Measurements from ENCODE around the gene HSFX4.
"Not testable (repeated sequence)": the region's sequence is repeated elsewhere in the genome, so short reads cannot be mapped to it uniquely, and the experiment has no call there.

The HSFX4 gene

DNA sequence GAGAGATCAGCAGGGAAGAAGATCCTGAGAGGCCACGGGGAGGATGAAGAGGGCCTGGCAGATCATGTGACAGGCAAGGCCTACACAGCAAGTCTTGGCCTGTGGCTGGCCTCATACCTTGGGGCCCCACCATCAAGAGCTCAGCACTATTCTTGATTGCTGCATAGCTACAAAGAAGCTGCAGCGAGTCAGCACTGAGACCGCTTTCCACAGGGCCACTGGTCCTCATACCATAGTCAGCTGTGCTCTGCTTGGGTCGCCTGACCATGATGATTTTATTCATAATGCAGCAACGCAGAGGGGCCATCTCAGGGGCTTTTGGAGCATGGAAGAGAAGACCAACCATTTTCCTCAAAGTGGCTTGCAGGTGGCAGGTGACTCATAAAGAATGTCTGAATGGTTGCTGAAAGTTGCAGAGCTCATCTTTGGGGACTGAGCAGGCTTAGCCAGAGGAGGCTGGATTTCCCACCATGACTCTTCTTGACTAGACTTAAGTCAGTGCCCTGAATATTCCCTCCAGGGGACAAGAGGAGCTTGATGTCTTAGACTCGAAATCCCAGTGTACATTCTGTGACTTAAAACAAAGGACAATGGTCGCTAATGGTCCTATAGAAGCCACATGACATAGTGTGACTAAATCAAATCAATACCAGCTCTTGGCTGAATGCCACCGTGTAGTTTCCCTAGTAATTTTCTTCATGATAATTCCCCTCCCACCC is 2.0 kb upstream of the HSFX4 start:
- H3K27me3 ChIP-seq (ENCODE audit: insufficient read depth, low read length); H3K9me3 ChIP-seq (ENCODE audit: low read length); H3K4me3 ChIP-seq (ENCODE audit: low read length); H3K36me3 ChIP-seq (ENCODE audit: insufficient read depth, low read length); H2AFZ ChIP-seq (ENCODE audit: low read depth, low read length); H3K4me1 ChIP-seq (ENCODE audit: insufficient read depth, low read length): not testable (repeated sequence)

- not testable (repeated sequence) for H3K9me3 ChIP-seq (ENCODE audit: low read length); H3K4me3 ChIP-seq (ENCODE audit: low read length); H3K36me3 ChIP-seq (ENCODE audit: insufficient read depth, low read length); H3K27me3 ChIP-seq (ENCODE audit: insufficient read depth, low read length); H2AFZ ChIP-seq (ENCODE audit: low read depth, low read length); H3K4me1 ChIP-seq (ENCODE audit: insufficient read depth, low read length)
Measured at GRCh38 chrX:149927964-149928258, 1.5 kb upstream of the HSFX4 start.

- H3K36me3 ChIP-seq (ENCODE audit: insufficient read depth, low read length); H3K4me3 ChIP-seq (ENCODE audit: low read length); H3K4me1 ChIP-seq (ENCODE audit: insufficient read depth, low read length); H3K9me3 ChIP-seq (ENCODE audit: low read length); H2AFZ ChIP-seq (ENCODE audit: low read depth, low read length); H3K27me3 ChIP-seq (ENCODE audit: insufficient read depth, low read length): not testable (repeated sequence)
Measured at GRCh38 chrX:149928635-149929034, 738 bp upstream of the HSFX4 start.

DNA sequence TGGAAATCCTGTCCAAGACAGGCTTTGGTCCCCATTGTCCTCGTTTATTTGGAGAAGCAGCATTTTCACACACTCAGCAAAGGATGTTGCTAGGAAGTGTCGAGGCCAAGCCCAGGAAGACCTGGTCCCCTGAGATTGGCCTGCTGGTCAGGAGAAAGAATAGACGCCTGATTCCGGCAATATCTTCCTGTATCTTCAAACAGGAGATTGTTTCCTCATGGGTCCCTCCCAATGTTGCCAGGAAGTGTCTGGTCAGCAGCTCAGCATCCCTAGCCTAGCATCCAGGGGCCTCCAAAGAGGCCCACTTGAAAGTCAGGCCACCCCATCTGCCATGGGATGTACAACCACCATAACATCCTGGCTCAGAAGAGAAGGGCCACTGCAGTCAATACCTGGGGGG is 2.0 kb downstream of the HSFX4 start:
- H3K36me3 ChIP-seq (ENCODE audit: insufficient read depth, low read length); H3K4me1 ChIP-seq (ENCODE audit: insufficient read depth, low read length); H3K4me3 ChIP-seq (ENCODE audit: low read length): not testable (repeated sequence)

DNA sequence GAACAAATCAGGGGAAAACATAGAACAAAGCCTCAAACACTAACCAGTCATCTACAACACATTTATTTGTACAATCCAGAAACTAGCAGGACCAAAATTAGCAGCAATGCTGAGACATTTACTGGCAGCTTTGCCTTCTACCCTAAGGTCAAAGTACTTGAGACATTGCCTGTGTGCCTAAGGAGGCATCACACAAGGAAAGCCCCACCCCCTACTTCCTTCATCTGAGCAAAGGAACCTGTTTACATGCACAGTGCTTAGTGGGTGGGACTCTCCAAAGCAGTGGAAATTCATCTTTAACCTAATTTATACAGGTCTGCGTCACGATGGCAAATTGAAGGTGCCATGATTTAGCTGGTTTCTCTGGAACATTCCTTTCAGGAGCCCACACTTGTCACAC is 2.8 kb downstream of the HSFX4 start:
- H3K4me3 ChIP-seq (ENCODE audit: low read length); H3K9me3 ChIP-seq (ENCODE audit: low read length); H3K27me3 ChIP-seq (ENCODE audit: insufficient read depth, low read length); H2AFZ ChIP-seq (ENCODE audit: low read depth, low read length); H3K36me3 ChIP-seq (ENCODE audit: insufficient read depth, low read length); H3K4me1 ChIP-seq (ENCODE audit: insufficient read depth, low read length): not testable (repeated sequence)

More for the DNA sequence above, 2.0 kb downstream of the HSFX4 start:
- not testable (repeated sequence) for H2AFZ ChIP-seq (ENCODE audit: low read depth, low read length); H3K27me3 ChIP-seq (ENCODE audit: insufficient read depth, low read length); H3K9me3 ChIP-seq (ENCODE audit: low read length)

- H3K4me1 ChIP-seq (ENCODE audit: insufficient read depth, low read length); H3K27me3 ChIP-seq (ENCODE audit: insufficient read depth, low read length); H2AFZ ChIP-seq (ENCODE audit: low read depth, low read length); H3K4me3 ChIP-seq (ENCODE audit: low read length); H3K36me3 ChIP-seq (ENCODE audit: insufficient read depth, low read length); H3K9me3 ChIP-seq (ENCODE audit: low read length): not testable (repeated sequence)
Measured at GRCh38 chrX:149932970-149933369, 3.6 kb downstream of the HSFX4 start.

DNA sequence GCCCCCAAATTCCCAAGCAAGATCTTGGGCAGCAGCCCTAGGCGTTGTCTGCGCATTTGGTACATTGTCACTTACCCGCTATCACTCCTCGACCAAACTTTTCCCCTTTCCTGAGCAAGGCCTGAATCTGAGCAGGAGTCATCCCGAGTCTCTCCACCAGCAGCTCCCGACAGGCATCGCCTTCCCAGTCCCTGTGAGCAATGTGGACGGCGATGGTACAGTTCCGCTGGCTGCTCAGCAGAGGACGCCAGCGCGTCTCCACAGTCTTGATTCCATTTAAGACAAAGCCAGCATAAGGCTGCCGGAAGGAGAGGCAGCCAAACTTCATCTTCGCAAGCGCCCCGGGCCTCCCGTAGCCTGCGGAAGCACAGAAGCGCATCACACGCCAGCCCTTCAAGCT is 4.2 kb downstream of the HSFX4 start:
- not testable (repeated sequence) for H3K4me3 ChIP-seq (ENCODE audit: low read length); H3K4me1 ChIP-seq (ENCODE audit: insufficient read depth, low read length); H2AFZ ChIP-seq (ENCODE audit: low read depth, low read length); H3K9me3 ChIP-seq (ENCODE audit: low read length); H3K27me3 ChIP-seq (ENCODE audit: insufficient read depth, low read length); H3K36me3 ChIP-seq (ENCODE audit: insufficient read depth, low read length)

- not testable (repeated sequence) for H3K27me3 ChIP-seq (ENCODE audit: insufficient read depth, low read length)
Measured at GRCh38 chrX:149937328-149937727, 8.0 kb downstream of the HSFX4 start.

GRCh38 chrX:149937871-149938426 is 8.6 kb downstream of the HSFX4 start:
- Histone ChIP-seq H3K27me3 (ENCODE audit: insufficient read depth, low read length) (no peaks in the 10 kb centered on the region), H3K9me3 (ENCODE audit: low read length) (no peaks in the 10 kb centered on the region), H3K4me3 (ENCODE audit: low read length) (peak overlapping the region; percentile 56), H3K36me3 (ENCODE audit: insufficient read depth, low read length) (no peaks in the 10 kb centered on the region), H3K4me1 (ENCODE audit: insufficient read depth, low read length) (no peaks in the 10 kb centered on the region), H2AFZ (ENCODE audit: low read depth, low read length) (no peak overlapping the region)

More at GRCh38 chrX:149937328-149937727, 8.0 kb downstream of the HSFX4 start:
- H3K36me3 ChIP-seq (ENCODE audit: insufficient read depth, low read length); H3K9me3 ChIP-seq (ENCODE audit: low read length); H2AFZ ChIP-seq (ENCODE audit: low read depth, low read length); H3K4me1 ChIP-seq (ENCODE audit: insufficient read depth, low read length): not testable (repeated sequence)
- H3K4me3 ChIP-seq (ENCODE audit: low read length) = peak overlapping the region; percentile 56

DNA sequence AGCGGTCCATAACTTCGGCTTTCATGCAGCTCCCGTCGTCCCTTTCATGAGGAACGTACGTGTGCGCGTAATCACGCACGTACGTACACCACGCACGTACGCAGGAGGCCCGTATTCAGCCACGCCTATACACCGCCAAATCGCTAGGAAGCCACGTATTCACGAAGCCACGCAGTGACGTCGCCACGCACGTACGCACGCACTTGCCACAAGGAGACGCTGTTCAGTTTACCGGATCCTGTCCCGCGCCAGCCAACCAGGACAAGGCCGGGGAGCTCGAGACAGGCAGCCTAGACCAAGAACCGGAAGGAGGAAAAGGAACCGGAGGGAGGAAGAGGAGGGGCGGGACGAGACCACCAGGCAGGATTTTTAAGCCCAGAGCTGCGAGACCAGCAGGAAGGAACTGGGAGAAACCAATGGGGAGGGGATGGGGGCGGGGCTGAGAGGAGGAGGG is 9.1 kb downstream of the HSFX4 start, which contains the start of gene EOLA2:
Gene EOLA2, minus strand, starts transcription at position 65 of the 454 bp plus-strand sequence. CDS start 4,617 bp downstream, outside the sequence.
- no peaks in the 10 kb centered on the region for H3K4me1 ChIP-seq (ENCODE audit: insufficient read depth, low read length)
- H3K4me3 ChIP-seq (ENCODE audit: low read length) = peak within 1 kb of the TSS; percentile 56
- H3K9me3 ChIP-seq (ENCODE audit: low read length) = no peaks in the 10 kb centered on the region
- no peak within 1 kb of the TSS for H2AFZ ChIP-seq (ENCODE audit: low read depth, low read length)
- no peaks in the 10 kb centered on the region for H3K36me3 ChIP-seq (ENCODE audit: insufficient read depth, low read length)
- H3K27me3 ChIP-seq (ENCODE audit: insufficient read depth, low read length) = no peaks in the 10 kb centered on the region

GRCh38 chrX:149938881-149939654 is 9.7 kb downstream of the HSFX4 start:
- no peaks in the 10 kb centered on the region for H3K27me3 ChIP-seq (ENCODE audit: insufficient read depth, low read length)
- no peaks in the 10 kb centered on the region for H3K36me3 ChIP-seq (ENCODE audit: insufficient read depth, low read length)
- H3K9me3 ChIP-seq (ENCODE audit: low read length) = no peaks in the 10 kb centered on the region
- H3K4me3 ChIP-seq (ENCODE audit: low read length) = no peak overlapping the region
- H2AFZ ChIP-seq (ENCODE audit: low read depth, low read length) = no peak overlapping the region
- no peaks in the 10 kb centered on the region for H3K4me1 ChIP-seq (ENCODE audit: insufficient read depth, low read length)

DNA sequence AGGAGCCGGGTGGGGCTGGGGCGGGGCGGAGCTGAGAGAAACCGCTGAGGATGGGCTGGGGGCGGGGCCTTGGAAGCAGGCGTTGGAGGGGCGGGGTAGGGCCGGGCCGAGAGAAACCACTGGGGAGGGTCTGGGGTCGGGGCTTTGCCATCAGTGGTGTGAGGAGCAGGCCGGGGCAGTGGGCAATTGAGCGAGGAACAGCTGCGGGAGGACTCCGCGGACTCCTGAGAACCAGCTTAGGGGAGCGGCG is 10.2 kb downstream of the HSFX4 start:
- Histone ChIP-seq H3K9me3 (ENCODE audit: low read length) (no peaks in the 10 kb centered on the region), H3K27me3 (ENCODE audit: insufficient read depth, low read length) (no peaks in the 10 kb centered on the region), H3K4me3 (ENCODE audit: low read length) (peak overlapping the region; percentile 78), H2AFZ (ENCODE audit: low read depth, low read length) (no peak overlapping the region), H3K4me1 (ENCODE audit: insufficient read depth, low read length) (no peaks in the 10 kb centered on the region), H3K36me3 (ENCODE audit: insufficient read depth, low read length) (no peaks in the 10 kb centered on the region)

GRCh38 chrX:149939905-149940673 is 10.7 kb downstream of the HSFX4 start:
- no peaks in the 10 kb centered on the region for H3K9me3 ChIP-seq (ENCODE audit: low read length)
- no peaks in the 10 kb centered on the region for H3K27me3 ChIP-seq (ENCODE audit: insufficient read depth, low read length)
- no peaks in the 10 kb centered on the region for H3K36me3 ChIP-seq (ENCODE audit: insufficient read depth, low read length)
- no peaks in the 10 kb centered on the region for H3K4me1 ChIP-seq (ENCODE audit: insufficient read depth, low read length)
- H2AFZ ChIP-seq (ENCODE audit: low read depth, low read length) = no peak overlapping the region
- H3K4me3 ChIP-seq (ENCODE audit: low read length) = peak overlapping the region; percentile 78

Measured in neuron (in vitro differentiated cells).